ENCODE measurements around the gene PTPRN2.

- TF ChIP-seq CTCF (conservative IDR thresholded peaks at IDR 0.05; ENCODE audit: low read length) (no peak), EZH2phosphoT487 (IDR thresholded peaks at IDR 0.05; ENCODE audit: borderline replicate concordance, low read depth, low read length) (no peak)
Measured at GRCh38 chr7:158067219-158067930, 520.2 kb downstream of the PTPRN2 start.

All from OCI-LY7 (cell line).